Measurements from ENCODE around the gene RGS6. TPM values are rescaled to one million over a fixed set of nuclear protein-coding genes. Genes with fewer than 3 reads are reported as not detected.

The RGS6 gene
- total RNA-seq, 2 experiments from 2014 or later: 0.39 to 0.57 TPM

DNA sequence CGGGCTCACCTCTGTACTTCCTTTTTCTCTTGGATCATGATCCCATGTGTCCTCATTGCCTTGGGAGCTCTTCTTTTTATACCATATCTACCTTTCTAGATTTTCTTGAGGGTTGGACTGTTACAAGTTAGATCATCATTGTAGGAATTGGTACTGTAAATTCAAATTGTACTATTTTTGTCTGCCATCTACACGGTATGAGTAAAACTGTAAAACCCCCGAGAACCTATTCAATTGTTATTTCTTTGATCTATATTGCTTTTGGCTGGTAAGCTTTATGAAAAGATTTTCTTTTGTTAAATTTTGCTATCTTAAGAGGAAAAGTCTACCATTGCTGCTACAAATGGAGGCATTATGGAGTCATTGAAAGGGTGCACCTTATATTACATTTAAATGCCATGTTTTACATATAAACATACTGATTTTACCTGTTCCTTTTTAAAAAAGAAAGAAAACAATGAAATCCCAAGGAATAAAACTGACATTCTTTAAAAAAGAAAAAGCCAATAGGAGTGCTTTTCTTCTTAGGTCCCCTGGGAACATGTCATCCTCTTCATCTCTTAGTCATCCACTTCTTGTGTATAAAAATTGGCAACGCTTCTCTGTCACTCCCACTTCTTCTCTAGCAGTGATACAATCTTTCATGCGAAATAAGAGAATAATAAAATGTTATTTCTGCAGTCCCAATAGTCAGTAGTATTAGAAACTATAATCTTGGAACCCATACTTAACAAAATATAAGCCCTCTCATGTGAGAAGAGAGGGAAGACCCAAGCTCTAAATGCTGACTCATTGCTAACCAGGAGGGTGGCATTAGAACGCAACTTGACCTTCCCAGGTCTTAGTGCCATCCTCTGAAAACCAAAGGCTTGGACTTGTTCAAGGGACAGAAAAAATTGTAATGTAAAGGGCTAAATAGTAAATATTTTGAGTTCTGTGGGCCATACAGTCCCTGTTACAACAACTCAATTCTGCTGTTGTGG lies 20.4 kb downstream of the RGS6 start:
- no peak for DNase-seq
- Mint-ChIP-seq H3K27ac (no peak overlapping the region), H3K36me3 (ENCODE audit: low read depth) (no peaks in the 10 kb centered on the region), H3K4me3 (no peak overlapping the region), H3K4me1 (no peaks in the 10 kb centered on the region), H3K9me3 (ENCODE audit: low read depth) (peaks cover 2% of the 10 kb centered on the region), H3K27me3 (peaks cover 27% of the 10 kb centered on the region)
- ChIA-PET POLR2A (no interaction called here), CTCF (no interaction called here)
- intact Hi-C loops (cut with DNase I, micrococcal nuclease): no loop called here
- ATAC-seq: no peak

GRCh38 chr14:71956920-71957563 lies 24.8 kb downstream of the RGS6 start:
- peaks cover 21% of the 10 kb centered on the region for H3K27me3 Mint-ChIP-seq
- POLR2A ChIA-PET: no interaction called here
- no peak for DNase-seq
- no peaks in the 10 kb centered on the region for H3K9me3 Mint-ChIP-seq (ENCODE audit: low read depth)
- no peak overlapping the region for H3K4me3 Mint-ChIP-seq
- CTCF ChIA-PET: interaction anchor here (0.6 to 1.7 kb wide), 2 partner anchors 8 to 183 kb away, joined by 3 to 4 read pairs; no protein-coding TSS in a partner anchor
- H3K27ac Mint-ChIP-seq: no peak overlapping the region
- intact Hi-C loops (cut with DNase I, micrococcal nuclease): no loop called here
- H3K4me1 Mint-ChIP-seq: peaks cover 2% of the 10 kb centered on the region
- H3K36me3 Mint-ChIP-seq (ENCODE audit: low read depth): no peaks in the 10 kb centered on the region
- no peak for ATAC-seq

- intact Hi-C loops (cut with DNase I, micrococcal nuclease): no loop called here
- ATAC-seq (no peak), DNase-seq (no peak)
- H3K27me3 Mint-ChIP-seq: peaks cover 23% of the 10 kb centered on the region
- POLR2A ChIA-PET: no interaction called here
- no peak overlapping the region for H3K27ac Mint-ChIP-seq
- H3K9me3 Mint-ChIP-seq (ENCODE audit: low read depth): no peaks in the 10 kb centered on the region
- CTCF ChIA-PET: no interaction called here
- no peaks in the 10 kb centered on the region for H3K36me3 Mint-ChIP-seq (ENCODE audit: low read depth)
- H3K4me3 Mint-ChIP-seq: no peak overlapping the region
- peaks cover 2% of the 10 kb centered on the region for H3K4me1 Mint-ChIP-seq
These were observed 26.8 kb downstream of the RGS6 start for GRCh38 chr14:71959055-71959454.

DNA sequence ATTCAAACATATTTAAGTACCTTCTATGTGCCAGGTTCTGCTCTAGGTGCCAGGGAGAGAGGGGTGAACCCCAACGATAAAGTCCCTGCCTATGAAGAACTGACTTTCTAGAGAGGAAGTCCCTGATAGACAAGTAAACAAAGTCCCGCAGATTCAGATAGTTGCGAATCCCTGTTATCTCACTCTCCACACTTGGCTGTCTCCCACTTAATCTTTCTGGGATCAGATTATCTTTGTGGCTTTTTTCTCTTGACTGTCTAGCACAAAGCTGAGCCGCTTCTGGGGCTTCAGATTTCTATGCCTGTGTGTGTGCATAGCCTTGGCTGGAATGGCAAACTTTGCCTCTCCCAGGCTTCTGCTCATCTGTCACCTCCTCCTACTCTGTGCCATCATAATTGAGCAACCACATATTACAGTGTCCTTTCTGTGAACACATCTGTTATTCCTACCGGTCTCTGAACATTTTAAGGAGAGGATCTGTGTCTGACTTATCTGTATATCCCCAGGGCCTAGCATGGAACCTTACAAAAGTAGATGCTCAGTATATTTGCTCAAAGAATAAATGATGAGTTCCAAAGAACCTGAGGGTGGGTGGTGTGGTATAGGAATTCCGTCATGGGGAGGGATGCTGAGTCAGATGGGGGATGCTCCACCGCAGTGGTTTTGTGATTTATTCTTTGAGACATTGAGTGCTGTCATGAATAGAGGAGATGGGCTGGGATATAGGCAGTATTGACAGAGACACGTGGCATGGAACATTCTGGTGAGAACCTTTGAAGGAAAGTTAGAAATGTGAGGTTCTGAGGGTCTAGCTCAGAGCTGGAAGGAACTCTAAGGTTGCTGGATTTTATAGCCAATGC lies 28.5 kb downstream of the RGS6 start:
- H3K27ac Mint-ChIP-seq: no peak overlapping the region
- no peak overlapping the region for H3K4me3 Mint-ChIP-seq
- H3K27me3 Mint-ChIP-seq: peaks cover 35% of the 10 kb centered on the region
- no peaks in the 10 kb centered on the region for H3K36me3 Mint-ChIP-seq (ENCODE audit: low read depth)
- ATAC-seq (no peak), DNase-seq (peak; percentile 6)
- no peaks in the 10 kb centered on the region for H3K9me3 Mint-ChIP-seq (ENCODE audit: low read depth)
- peaks cover 5% of the 10 kb centered on the region for H3K4me1 Mint-ChIP-seq
- POLR2A ChIA-PET: no interaction called here
- CTCF ChIA-PET: no interaction called here
- intact Hi-C loops (cut with DNase I, micrococcal nuclease): no loop called here

DNA sequence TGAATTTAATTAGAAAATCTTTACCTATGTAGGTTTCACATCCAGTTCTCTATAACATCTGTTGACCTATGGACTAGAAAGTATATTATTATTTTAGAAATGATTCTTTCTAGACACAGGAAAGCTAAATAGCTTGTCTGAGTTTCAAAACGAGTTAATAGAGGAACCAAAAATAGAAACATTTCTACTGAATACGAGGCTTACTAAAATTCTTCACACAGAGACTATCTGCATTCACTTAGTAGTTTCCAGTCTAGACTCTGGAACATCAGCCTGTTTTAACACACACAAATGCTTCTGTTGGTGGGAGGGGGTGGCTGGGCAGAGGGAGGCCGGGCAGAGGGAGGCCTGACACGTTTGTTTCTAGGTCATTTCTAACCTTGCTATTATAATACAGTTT lies 29.7 kb downstream of the RGS6 start:
- POLR2A ChIA-PET: no interaction called here
- H3K27ac Mint-ChIP-seq: no peak overlapping the region
- ATAC-seq (no peak), DNase-seq (no peak)
- no peak overlapping the region for H3K4me3 Mint-ChIP-seq
- no peaks in the 10 kb centered on the region for H3K36me3 Mint-ChIP-seq (ENCODE audit: low read depth)
- no peaks in the 10 kb centered on the region for H3K9me3 Mint-ChIP-seq (ENCODE audit: low read depth)
- intact Hi-C loops (cut with DNase I, micrococcal nuclease): no loop called here
- peaks cover 27% of the 10 kb centered on the region for H3K27me3 Mint-ChIP-seq
- peaks cover 9% of the 10 kb centered on the region for H3K4me1 Mint-ChIP-seq
- CTCF ChIA-PET: no interaction called here

- POLR2A ChIA-PET: no interaction called here
- H3K4me1 Mint-ChIP-seq: peaks cover 16% of the 10 kb centered on the region
- ATAC-seq (no peak), DNase-seq (no peak)
- peaks cover 28% of the 10 kb centered on the region for H3K27me3 Mint-ChIP-seq
- no peaks in the 10 kb centered on the region for H3K36me3 Mint-ChIP-seq (ENCODE audit: low read depth)
- CTCF ChIA-PET: interaction anchor here (0.6 to 0.9 kb wide), 2 partner anchors 31 to 356 kb away, joined by 3 to 5 read pairs; no protein-coding TSS in a partner anchor
- intact Hi-C loops (cut with DNase I, micrococcal nuclease): no loop called here
- no peak overlapping the region for H3K27ac Mint-ChIP-seq
- no peaks in the 10 kb centered on the region for H3K9me3 Mint-ChIP-seq (ENCODE audit: low read depth)
- no peak overlapping the region for H3K4me3 Mint-ChIP-seq
These were observed 32.5 kb downstream of the RGS6 start for GRCh38 chr14:71964716-71965115.

- Mint-ChIP-seq H3K4me1 (peaks cover 14% of the 10 kb centered on the region), H3K9me3 (ENCODE audit: low read depth) (no peaks in the 10 kb centered on the region), H3K4me3 (no peak overlapping the region), H3K36me3 (ENCODE audit: low read depth) (no peaks in the 10 kb centered on the region), H3K27me3 (peaks cover 29% of the 10 kb centered on the region), H3K27ac (no peak overlapping the region)
- CTCF ChIA-PET: no interaction called here
- no peak for ATAC-seq
- no peak for DNase-seq
- intact Hi-C loops (cut with DNase I, micrococcal nuclease): loop anchor here in 1 of 2 experiments (2.0 kb wide), 1 partner anchor 34 kb away; the partner anchor contains the start of gene RGS6
- POLR2A ChIA-PET: no interaction called here
These were observed 34.3 kb downstream of the RGS6 start for GRCh38 chr14:71966528-71966927.

- peak overlapping the region; percentile 38 for H3K4me3 Mint-ChIP-seq
- H3K27me3 Mint-ChIP-seq: peaks cover 29% of the 10 kb centered on the region
- no peak for DNase-seq
- POLR2A ChIA-PET: no interaction called here
- intact Hi-C loops (cut with DNase I, micrococcal nuclease): loop anchor here in 1 of 2 experiments (1.0 to 2.0 kb wide), 2 partner anchors 35 to 82 kb away; partner anchors contain the start of gene RGS6
- H3K27ac Mint-ChIP-seq: peak overlapping the region; percentile 78
- H3K9me3 Mint-ChIP-seq (ENCODE audit: low read depth): no peaks in the 10 kb centered on the region
- peak; percentile 89 for ATAC-seq
- CTCF ChIA-PET: no interaction called here
- H3K36me3 Mint-ChIP-seq (ENCODE audit: low read depth): no peaks in the 10 kb centered on the region
- H3K4me1 Mint-ChIP-seq: peaks cover 14% of the 10 kb centered on the region
These were observed 35.5 kb downstream of the RGS6 start for GRCh38 chr14:71967704-71968103.

GRCh38 chr14:71970272-71970671 lies 38.0 kb downstream of the RGS6 start:
- Mint-ChIP-seq H3K4me3 (no peak overlapping the region), H3K36me3 (ENCODE audit: low read depth) (no peaks in the 10 kb centered on the region), H3K27ac (peak overlapping the region; percentile 9), H3K27me3 (peaks cover 21% of the 10 kb centered on the region), H3K4me1 (peaks cover 14% of the 10 kb centered on the region), H3K9me3 (ENCODE audit: low read depth) (no peaks in the 10 kb centered on the region)
- POLR2A ChIA-PET: no interaction called here
- ATAC-seq (no peak), DNase-seq (no peak)
- CTCF ChIA-PET: no interaction called here
- intact Hi-C loops (cut with DNase I, micrococcal nuclease): no loop called here

GRCh38 chr14:71985538-71986189 lies 53.4 kb downstream of the RGS6 start:
- CTCF ChIA-PET: interaction anchor here (0.7 kb wide), 1 partner anchor 470 kb away, joined by 3 read pairs; no protein-coding TSS in a partner anchor
- no peaks in the 10 kb centered on the region for H3K4me1 Mint-ChIP-seq
- H3K9me3 Mint-ChIP-seq (ENCODE audit: low read depth): peaks cover 2% of the 10 kb centered on the region

DNA sequence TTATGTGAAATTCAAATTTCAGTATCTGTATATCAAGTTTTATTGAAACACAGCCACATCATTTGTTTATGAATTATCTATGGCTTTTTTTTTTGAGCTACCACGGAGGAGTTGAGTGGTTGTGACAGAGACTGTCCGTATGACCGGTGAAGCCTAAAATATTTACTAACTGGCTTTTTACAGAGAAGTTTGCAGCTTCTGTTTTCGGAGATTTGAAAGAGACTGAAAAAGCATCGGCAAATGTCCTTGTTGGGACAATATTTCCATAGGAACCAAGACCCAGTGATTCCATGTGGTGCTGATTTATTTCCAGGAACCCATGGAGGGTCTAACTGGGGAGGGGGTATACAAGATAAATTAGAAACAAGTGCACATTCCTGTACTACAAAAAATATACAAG lies 56.2 kb downstream of the RGS6 start:
- H3K4me3 Mint-ChIP-seq: no peak overlapping the region
- intact Hi-C loops (cut with DNase I, micrococcal nuclease): no loop called here
- no peaks in the 10 kb centered on the region for H3K4me1 Mint-ChIP-seq
- ChIA-PET CTCF (no interaction called here), POLR2A (no interaction called here)
- H3K36me3 Mint-ChIP-seq (ENCODE audit: low read depth): no peaks in the 10 kb centered on the region
- DNase-seq (no peak), ATAC-seq (no peak)
- peaks cover 8% of the 10 kb centered on the region for H3K27me3 Mint-ChIP-seq
- H3K9me3 Mint-ChIP-seq (ENCODE audit: low read depth): no peaks in the 10 kb centered on the region
- H3K27ac Mint-ChIP-seq: no peak overlapping the region

More at GRCh38 chr14:71985538-71986189, 53.4 kb downstream of the RGS6 start:
- no peak overlapping the region for H3K4me3 Mint-ChIP-seq
- intact Hi-C loops (cut with DNase I, micrococcal nuclease): no loop called here
- H3K27me3 Mint-ChIP-seq: peaks cover 24% of the 10 kb centered on the region
- DNase-seq (no peak), ATAC-seq (no peak)
- H3K27ac Mint-ChIP-seq: no peak overlapping the region
- no peaks in the 10 kb centered on the region for H3K36me3 Mint-ChIP-seq (ENCODE audit: low read depth)
- POLR2A ChIA-PET: no interaction called here
